NCI-H2227 (cell line): ENCODE measurements around the gene FHOD3.

Source experiments
- DNase-seq: peaks from one replicate; lab custom pipeline; 2025; ENCODE audit not compliant: unreplicated experiment; lab: John Stamatoyannopoulos, UW

FHOD3 gene

DNA sequence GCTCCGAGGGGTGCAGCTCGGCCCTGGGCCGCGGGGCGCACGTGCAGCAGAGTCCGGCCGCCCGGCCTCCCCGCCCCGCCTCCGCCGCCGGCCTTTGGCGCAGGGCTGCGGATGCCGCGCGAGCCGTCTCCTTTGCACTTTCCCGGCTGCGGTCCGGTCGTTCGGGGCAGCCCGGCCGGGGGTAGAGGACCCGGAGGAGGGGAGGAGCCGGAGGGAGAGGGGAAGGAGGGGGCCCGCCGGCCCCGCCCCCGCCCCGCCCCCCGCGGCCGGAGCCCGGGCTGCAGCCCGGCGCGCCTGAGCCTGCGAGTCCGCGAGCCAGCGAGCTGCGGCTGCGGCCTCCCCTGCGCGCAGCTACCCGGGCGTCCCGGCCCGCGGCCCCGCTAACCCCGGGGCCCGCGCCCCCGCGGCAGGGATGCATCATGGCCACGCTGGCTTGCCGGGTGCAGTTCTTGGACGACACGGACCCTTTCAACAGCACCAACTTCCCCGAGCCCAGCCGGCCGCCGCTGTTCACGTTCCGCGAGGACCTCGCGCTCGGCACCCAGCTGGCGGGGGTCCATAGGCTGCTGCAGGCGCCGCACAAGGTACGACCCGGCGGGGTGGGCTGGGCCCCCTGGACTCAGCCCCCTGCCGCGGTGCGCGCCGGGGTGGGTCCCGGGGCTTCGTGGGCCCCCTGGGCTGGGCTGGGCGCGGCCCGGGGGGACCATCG, at the start of gene FHOD3:
Gene FHOD3, plus strand, starts transcription at position 297 of the 709 bp plus-strand sequence. Its CDS starts 123 bp downstream, at position 420.
- peak; percentile 75 for DNase-seq

DNA sequence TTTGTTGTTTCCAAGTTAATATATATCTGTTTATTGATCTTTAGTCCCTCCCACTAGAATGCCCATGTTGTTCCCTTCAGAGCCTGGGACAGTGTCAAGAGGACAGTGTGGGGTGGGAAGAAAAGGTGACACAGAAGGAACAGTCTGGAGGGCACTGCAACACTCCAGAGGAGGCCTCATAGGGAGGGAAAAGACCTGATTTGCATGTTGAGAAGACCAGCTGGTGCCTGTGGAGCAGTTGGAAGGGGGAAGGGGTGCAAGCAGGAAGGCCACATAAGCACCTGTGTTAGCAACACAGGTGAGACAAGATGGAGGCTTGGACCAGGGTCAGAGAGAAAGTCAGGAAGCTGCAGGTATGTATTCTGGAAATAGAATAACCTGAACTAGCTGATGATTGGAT, 48.1 kb upstream of the FHOD3 start:
- no peak for DNase-seq

DNA sequence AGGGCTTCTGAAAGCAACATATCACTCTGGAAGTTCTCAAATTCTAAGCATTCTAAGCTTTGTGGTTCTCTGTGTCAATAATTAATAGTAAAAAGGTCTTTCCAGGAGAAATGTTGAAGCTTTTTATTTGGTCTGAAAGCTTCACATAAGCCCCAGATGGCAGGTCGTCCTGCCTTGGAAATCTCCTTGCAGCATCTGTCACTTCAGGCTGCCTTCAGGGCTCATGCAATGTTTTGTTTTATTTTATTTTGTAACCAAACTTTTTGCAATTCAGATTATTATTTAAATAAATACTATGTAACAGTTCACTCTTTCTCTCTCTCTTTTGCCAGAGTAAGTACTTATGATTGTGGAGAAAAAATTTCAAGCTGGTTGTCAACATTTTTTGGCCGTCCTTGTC, 46.7 kb upstream of the FHOD3 start:
- no peak for DNase-seq

DNA sequence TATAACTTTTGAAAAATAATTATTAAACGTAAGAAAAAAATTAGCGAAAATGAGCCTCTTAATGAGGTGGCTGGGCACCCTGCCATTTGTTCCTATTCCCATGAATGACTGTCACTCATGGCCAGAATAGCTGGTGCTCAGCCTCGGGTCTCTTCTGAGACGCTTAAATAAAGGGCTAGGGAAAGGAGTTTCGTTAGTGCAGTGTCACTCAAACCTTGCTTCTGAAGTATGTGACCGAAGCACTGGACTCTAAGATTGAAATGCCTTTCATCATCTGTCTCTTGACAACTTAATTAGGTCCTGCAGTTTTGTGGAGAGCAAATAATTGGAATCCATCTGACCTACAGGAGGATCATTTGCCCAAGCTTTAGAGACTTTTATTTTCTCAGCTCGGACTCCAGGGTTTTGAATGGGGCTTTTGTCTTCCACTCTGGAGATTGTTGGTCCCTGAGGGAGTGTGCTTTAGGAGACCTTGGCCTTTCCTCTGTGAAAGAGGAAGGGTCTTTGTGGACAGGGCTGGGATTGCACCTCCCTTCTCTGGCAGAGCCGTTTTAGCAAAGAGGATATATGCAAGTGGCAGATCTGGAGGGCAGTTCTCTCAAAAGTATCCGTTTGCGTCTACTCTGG, 42.3 kb upstream of the FHOD3 start:
- peak; percentile 85 for DNase-seq

DNA sequence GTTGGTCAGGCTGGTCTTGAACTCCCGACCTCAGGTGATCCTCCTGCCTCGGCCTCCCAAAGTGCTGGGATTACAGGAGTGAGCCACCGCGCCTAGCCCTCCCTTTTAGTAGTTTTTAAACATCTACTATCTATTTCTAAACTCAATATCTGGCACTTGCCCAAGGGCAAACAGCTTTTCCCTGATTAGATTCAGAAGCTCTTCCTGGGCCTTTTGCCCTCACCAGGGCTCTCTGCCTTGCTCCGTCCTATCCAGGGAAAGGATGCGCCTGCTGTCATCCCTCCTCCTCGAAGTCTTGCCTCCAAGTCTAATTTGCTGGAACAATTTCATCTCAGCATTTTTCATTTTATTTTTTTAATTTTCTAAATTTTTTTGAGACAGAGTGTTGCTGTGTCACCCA, 41.4 kb upstream of the FHOD3 start:
- no peak for DNase-seq

DNA sequence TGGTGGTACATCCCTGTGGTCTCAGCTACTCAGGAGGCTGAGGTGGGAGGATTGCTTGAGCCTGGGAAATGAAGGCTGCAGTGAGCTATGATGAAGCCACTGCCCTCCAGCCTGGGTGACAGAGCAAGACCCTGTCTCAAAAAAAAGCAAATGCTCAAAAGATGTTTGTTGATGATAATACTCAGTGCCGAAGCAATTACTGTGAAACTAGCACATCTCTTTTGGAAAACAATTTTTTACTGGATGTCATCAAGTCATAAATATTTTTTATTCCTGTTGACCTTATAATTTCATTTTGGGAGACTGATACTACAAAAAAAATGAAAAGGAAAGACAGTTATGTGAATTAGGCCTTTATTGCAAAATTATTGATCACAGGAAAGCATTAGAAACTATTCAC, 34.5 kb upstream of the FHOD3 start:
- no peak for DNase-seq

DNA sequence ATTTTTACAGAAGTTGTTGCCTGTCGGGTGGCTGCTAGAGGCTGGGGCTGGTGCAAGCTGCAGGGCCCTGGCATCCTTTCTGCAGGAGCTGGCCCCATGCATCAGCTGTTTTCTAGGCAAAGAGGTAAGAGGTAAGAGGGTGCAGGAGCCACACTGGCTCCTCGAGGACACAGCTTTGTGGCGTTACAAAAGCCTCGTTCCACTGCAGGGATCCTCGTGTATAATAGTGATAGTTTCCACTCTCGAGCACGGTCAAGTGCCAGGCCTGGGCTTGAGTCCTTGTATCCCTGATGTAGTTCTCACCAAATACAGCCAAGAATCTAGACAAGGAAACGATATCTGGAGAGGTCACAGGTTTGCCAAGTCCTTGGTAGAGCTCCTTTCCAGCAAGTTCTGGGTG, 33.2 kb upstream of the FHOD3 start:
- DNase-seq: no peak

DNA sequence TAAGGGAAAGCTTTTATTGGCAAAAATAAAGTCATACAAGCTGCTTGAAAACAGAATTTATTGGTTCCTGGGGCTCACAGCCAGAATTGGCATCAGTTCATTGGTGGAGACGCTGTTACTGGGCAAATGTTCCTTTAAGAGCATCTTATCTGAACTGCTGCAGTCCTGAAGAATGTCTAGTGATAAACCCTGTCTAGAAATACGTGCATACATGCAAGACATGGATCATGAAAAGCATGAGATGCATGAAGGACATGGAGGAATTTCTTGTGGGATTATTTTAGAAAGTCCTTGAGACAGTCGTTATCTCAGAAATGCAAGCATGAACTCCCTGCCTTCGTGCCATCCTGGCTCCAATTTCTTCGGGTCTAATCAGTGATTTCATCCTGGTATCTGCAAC, 32.5 kb upstream of the FHOD3 start:
- DNase-seq: no peak

DNA sequence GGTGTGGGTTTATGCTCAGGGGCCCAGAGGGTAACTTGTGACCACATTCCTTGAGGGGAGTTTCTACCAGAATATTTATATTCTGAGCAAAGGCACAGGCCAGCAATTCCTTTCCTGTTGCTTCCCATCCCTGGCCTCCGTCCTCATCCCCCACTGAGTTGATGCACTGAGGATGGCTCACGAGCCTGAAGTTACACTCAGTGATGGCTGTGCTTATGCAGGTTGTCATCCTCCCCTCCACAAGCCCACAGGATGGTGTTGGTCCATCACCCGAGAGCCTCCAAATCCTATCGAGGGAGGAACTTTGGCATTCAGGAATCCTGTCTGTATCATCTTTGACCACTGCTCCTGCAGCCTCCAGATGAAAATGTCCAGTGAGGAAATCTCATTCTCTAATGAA, 28.4 kb upstream of the FHOD3 start:
- DNase-seq: no peak

DNA sequence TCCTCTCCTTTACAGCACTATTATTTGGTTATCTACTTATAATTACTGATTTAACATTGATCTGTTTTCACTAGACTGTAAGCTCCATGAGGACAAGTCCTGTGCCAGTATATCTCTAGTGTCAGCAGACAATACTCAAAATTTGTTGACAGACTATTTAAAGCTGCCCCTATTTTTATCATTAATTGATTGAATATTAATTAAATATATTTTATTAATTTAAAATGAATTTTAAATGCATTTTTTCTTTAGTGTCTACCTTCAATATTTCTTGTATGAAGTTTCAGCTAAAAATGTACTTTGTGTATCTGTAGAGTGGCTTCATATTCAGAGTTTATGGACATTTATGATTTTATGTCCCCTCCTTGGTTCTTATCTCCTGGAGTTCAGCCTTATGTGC, 26.4 kb upstream of the FHOD3 start:
- DNase-seq: no peak

DNA sequence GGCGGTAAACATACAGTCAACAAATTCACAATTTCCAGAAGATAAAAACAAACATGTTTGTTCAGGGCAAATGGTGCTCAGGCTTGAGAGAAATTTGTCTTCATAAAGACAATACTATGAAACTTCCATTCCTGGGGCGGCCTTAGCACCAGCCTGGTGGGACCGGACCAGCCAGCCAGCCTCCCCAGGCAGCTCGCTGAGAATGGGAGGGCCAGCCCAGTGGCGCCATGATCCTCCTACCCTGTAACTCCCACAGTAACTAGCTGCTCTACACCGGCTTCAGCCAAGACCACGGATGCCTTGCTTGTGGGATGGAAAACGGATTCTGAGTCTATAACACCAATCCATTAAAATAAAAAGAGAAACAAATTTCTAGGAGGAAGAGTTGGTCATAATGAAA, 24.2 kb upstream of the FHOD3 start:
- no peak for DNase-seq

DNA sequence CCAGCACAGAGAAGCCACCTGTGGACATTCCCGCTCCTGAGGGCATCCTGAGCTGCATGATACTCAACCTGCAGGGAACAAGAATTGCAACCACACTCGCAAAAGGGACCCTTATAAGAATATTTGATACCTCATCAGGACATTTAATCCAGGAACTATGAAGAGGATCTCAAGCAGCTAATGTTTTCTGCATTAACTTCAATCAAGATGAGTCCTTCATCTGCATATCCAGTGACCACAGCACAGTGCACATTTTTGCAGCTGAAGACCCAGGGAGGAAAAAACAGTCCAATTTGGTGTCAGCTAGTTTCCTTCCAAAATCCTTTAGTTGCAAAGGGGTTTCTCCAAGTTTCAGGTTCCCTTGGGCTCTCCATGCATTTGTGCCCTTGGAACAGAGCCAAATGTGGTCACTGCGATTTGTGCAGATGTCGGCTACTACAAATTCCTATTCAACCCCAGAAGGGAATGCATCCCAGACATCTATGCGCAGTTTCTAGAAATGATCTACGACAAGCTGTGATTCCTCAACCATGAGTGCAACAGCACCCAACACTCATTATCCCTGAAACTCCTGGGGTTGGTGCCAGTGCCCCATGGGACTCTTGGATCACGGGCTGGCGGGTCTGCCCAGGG, 23.3 kb upstream of the FHOD3 start:
- DNase-seq: no peak

DNA sequence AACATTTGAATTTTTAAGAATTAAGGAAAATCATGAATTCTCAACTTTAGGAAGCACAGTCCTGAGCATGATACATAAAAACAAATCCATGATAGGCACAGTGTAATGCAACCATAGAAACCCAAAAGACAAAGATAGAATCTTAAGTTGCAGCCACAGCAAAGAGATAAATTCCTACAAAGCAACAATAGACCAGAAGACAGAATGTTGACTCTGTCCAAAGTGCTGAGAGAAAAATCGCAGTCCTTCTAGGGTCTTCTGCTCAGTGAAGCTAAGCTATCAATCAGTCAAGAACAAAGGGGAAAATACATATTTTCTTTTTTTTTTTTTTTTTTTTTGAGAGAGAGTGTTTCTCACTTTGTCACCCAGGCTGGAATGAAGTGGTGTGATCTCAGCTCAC, 22.0 kb upstream of the FHOD3 start:
- DNase-seq: no peak

DNA sequence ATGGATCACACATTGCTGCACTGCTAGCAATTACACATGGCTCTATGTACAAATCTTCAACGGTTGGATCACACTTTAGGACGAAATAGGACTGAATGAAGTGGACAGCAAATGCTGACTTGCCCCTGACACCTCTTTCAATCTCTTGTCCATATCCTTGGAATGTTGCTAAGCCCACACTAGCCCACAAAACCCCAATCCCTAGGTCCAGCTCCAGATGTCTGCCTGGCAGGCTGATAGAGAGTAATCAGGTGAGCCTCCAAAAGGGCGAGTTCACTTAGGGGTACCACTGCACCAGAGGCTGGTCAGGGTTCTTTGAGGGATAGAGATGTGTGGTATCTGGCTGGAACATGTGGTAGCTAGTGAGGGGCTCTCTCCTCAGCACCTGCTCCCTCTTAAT, 18.5 kb upstream of the FHOD3 start:
- no peak for DNase-seq

DNA sequence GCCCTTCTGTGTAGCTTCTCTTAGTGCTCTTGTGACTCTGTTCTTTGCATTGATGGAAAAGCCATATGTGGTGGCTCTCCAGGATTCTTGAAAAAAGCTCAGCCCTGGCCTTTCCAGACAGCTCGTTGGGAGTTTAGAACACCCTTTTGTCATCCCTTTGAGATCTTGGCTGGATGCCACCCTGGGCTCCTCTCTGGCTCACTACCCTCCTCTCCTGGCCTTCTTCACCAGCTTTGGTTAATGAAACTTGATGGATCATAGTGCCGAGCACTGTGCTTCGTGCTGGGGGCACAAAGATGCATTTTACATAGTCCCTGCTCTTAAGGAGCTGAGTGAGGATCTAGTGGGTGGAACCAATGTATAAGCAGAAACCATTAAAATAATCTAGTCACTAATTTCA, 15.6 kb upstream of the FHOD3 start:
- no peak for DNase-seq

DNA sequence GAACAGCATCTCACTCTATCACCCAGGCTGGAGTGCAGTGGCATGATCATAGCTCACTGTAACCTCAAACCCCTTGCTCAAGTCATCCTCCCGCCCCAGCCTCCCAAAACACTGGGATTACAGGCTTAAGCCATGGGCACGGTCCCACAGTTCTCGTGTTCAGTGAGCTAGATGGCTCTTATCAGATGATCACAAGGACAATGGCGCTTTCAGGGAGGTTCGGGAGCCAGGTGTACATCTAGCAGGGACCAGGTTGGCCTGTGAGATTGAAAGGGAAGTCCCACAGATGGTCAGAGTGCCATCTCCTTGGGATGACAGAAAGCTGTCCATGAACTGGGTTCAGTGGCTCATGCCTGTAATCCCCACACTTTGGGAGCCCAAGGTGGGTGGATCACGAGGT, 14.1 kb upstream of the FHOD3 start:
- DNase-seq: no peak

DNA sequence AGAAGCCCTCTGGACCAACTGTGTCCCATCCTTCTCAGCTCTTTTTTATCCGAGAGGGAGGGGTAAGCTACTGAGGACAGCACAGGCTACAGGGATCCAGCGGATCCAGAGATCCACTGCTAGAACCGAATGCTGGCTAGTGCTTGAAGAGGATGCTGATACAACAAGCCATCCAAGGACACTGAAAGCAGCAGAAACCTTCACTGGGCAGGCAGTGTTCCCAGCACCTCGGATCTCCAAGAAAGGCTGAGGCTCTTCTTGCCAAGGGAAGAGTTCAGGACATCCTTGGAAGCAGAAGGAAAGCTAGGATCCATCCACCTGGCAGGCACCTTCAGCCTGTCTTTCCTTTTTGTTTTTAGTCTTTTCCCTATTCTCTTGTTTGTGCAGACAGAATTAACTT, 13.2 kb upstream of the FHOD3 start:
- peak; percentile 17 for DNase-seq

DNA sequence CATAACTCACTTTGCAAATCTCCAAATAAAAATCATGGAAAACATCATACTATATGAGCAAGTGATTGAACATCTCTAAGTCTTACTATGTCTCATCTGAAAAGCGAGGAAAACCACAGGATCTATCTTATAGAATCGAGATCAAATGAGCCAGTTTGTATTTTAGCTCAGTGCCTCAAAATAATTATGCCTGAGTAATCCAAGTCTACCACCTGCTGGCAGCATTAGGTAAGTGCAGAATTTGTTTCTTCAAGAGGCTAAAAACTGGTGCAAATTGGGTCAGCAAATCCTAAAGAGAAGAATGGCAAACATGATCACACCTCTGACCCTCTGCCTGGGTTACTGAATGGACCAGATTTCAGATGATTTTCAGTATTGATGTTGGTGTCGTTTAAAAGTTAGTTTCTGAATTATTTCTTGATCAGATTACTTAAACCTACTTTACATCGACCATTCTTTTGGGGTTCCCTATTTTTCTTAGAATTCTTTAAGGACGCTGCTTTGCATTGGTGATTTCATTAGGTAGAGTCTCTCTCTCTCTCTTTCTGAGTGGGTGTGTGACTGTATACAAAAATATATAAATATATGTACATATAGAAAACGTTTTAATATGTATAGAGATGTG, 12.7 kb upstream of the FHOD3 start:
- peak; percentile 87 for DNase-seq

DNA sequence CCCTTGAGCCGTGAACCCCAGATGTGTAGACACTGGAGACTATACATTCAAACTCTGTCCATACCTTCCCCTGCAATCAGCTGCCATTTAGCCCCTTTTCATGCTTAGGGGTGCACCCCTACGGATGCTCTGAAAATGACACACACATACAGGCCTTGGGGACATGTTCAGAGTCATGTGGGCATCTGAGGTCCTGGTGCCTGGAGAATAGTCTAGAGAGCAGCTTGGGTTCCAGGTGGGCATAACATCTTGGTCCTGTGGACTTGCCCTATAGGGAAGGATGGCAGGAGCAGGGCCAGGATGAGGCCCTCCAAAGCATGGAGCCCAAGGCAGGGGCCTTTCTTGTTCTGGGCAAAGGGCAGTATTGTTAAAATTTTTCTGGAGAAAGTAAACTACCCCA, 9.9 kb upstream of the FHOD3 start:
- no peak for DNase-seq

DNA sequence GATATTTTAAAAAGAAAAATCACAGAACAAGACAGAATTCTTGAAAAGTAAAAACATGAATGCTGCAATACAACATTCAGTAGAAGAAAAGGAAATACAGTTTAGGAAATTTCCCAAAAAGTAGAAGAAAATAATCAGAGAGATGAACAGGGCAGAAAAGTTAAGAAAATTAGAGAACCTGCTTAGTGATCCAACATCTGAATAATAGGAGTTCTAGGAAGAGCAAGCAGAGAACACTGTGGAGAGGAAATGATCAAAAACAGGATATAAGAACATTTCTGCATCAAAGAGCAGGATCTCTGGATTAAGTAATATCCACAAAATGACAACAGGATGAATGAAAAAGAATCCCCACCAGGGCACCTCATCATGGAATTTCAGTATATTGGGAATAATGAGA, 8.8 kb upstream of the FHOD3 start:
- DNase-seq: no peak

DNA sequence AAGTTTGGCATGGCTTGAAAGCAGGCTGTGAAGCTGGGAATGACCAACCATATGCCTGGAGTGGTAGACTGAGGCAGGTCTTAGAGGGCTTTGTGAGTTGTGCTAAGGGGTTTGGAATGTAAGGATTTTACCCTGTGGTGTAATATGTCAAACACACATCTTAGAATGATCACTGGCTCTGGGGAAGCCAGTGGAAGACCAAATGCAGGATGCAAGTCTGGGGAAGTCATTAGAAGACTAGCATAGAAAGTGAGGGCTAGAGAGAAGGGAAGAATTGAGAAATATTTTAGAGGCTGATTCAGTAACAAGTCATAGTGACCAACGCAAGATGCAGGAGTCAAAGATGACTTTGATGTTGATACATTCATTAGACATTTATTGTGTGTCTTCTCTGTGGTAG, 3.5 kb upstream of the FHOD3 start:
- DNase-seq: no peak

DNA sequence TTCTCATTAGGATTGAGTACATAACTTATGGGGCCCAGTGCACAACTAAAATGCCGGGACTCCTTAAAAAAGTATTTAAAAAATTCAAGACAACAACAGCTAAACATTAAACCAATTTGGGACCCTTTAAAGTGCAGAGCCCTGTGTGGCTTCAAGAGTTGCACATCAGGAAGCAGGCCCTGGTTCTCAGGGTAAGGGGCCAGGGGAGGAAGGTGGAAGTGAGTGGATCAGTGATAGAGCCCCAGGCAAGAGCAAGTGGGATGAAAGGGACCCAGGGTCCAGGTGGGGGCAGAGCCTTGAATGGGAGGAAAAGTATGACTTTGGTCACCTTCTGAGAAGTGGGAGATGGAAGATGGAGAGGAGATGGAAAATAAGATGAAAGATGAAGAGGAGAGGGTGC, 2.3 kb upstream of the FHOD3 start:
- no peak for DNase-seq
